Neural cell (in vitro differentiated cells): Measurements from ENCODE around the gene MPHOSPH9. TPM values are rescaled to one million over a fixed set of nuclear protein-coding genes. Genes with fewer than 3 reads are reported as not detected.

Experiments
- H2AFZ ChIP-seq: fragments of 200-600, 300-800 bp; sonication (generic), shearing (Covaris generic); 2 replicates; pipeline ENCODE4 v1.6.0; 2014; ENCODE audit warnings: low read depth, mild to moderate bottlenecking, antibody characterized with exemption, low read length, moderate library complexity
- H3F3A ChIP-seq: fragments of 200-600 bp; shearing (Covaris generic); 2 replicates; pipeline ENCODE4 v1.6.1; 2016; ENCODE audit warnings: mild to moderate bottlenecking, moderate library complexity, mixed read lengths, antibody characterized with exemption, low read length; ENCODE audit not compliant: insufficient read depth, poor library complexity, severe bottlenecking
- H3K27ac ChIP-seq: fragments of 200-600, 300-800 bp; sonication (generic), shearing (Covaris generic); 2 replicates; pipeline ENCODE4 v1.5.1; 2014; ENCODE audit warnings: mild to moderate bottlenecking, low read length, moderate library complexity
- H3K27me3 ChIP-seq: fragments of 300-800, 200-600 bp; sonication (generic), shearing (Covaris generic); 2 replicates; pipeline ENCODE4 v1.6.0; 2014; ENCODE audit warnings: mild to moderate bottlenecking, low read depth, low read length, moderate library complexity; ENCODE audit not compliant: insufficient read depth
- H3K36me3 ChIP-seq: fragments of 300-800, 200-600 bp; sonication (generic), shearing (Covaris generic); 2 replicates; pipeline ENCODE4 v1.5.1; 2014; ENCODE audit warnings: mild to moderate bottlenecking, antibody characterized with exemption, low read length, moderate library complexity; ENCODE audit not compliant: insufficient read depth
- H3K4me2 ChIP-seq: fragments of 300-800, 200-600 bp; sonication (generic), shearing (Covaris generic); 2 replicates; pipeline ENCODE4 v1.6.0; 2014; ENCODE audit warnings: mild to moderate bottlenecking, low read length
- H3K4me3 ChIP-seq: fragments of 300-800, 200-600 bp; sonication (generic), shearing (Covaris generic); 2 replicates; pipeline ENCODE4 v1.5.1; 2014; ENCODE audit warnings: mild to moderate bottlenecking, low read length, moderate library complexity
- H3K79me2 ChIP-seq: fragments of 200-600 bp; shearing (Covaris generic); replicated peaks from 2 replicates; pipeline ENCODE4 v1.6.0; 2014; ENCODE audit warnings: mild to moderate bottlenecking, low read length, moderate library complexity; ENCODE audit not compliant: insufficient read depth
- H3K9ac ChIP-seq: fragments of 300-800, 200-600 bp; sonication (generic), shearing (Covaris generic); 2 replicates; pipeline ENCODE4 v1.6.1; 2016; ENCODE audit warnings: mild to moderate bottlenecking, low read length, mixed read lengths
- H3K9me2 ChIP-seq: fragments of 200-600 bp; shearing (Covaris generic); 2 replicates; pipeline ENCODE4 v1.6.1; 2016; ENCODE audit warnings: mild to moderate bottlenecking, low read length, mixed read lengths; ENCODE audit not compliant: insufficient read depth
- H3K9me3 ChIP-seq: fragments of 200-600, 300-800 bp; sonication (generic), shearing (Covaris generic); 2 replicates; pipeline ENCODE4 v1.6.1; 2016; ENCODE audit warnings: mild to moderate bottlenecking, mixed run types, low read length, moderate library complexity, mixed read lengths
- H4K20me1 ChIP-seq: fragments of 200-600 bp; shearing (Covaris generic); 2 replicates; pipeline ENCODE4 v1.6.1; 2016; ENCODE audit warnings: mild to moderate bottlenecking, mixed run types; ENCODE audit not compliant: insufficient read depth
- EP300 ChIP-seq: fragments of 450-650 bp; conservative IDR thresholded peaks from 2 replicates; pipeline ENCODE4 v1.6.1; 2014; ENCODE audit warnings: antibody characterized with exemption, mild to moderate bottlenecking, moderate library complexity; ENCODE audit not compliant: poor library complexity, severe bottlenecking
- EZH2 ChIP-seq: fragments of 200-600, 300-800 bp; shearing (Covaris generic), sonication (generic); IDR thresholded peaks from 2 replicates; pipeline ENCODE4 v1.6.1; 2014; ENCODE audit warnings: antibody characterized with exemption, low read length, borderline replicate concordance, mild to moderate bottlenecking; ENCODE audit not compliant: insufficient read depth, poor library complexity, severe bottlenecking
- MXI1 ChIP-seq: fragments of 450-650 bp; conservative IDR thresholded peaks from 2 replicates; pipeline ENCODE4 v1.6.1; 2014; ENCODE audit warnings: antibody characterized with exemption, mild to moderate bottlenecking; ENCODE audit not compliant: poor library complexity, severe bottlenecking
- POLR2AphosphoS5 ChIP-seq: IDR thresholded peaks from 2 replicates; pipeline ENCODE4 v1.6.1; 2012
- RAD21 ChIP-seq: fragments of 450-650 bp; conservative IDR thresholded peaks from 2 replicates; pipeline ENCODE4 v1.6.1; 2014; ENCODE audit warnings: antibody characterized with exemption, mild to moderate bottlenecking, moderate library complexity
- SMC3 ChIP-seq: fragments of 450-650 bp; conservative IDR thresholded peaks from 2 replicates; pipeline ENCODE4 v1.6.1; 2014; ENCODE audit warnings: antibody characterized with exemption, mild to moderate bottlenecking, moderate library complexity; ENCODE audit not compliant: poor library complexity
- TAF1 ChIP-seq: IDR thresholded peaks from 2 replicates; pipeline ENCODE4 v1.6.1; 2012; ENCODE audit warnings: low read depth
- polyA plus RNA-seq: library from polyadenylated mRNA; depleted of rRNA; stranded (reverse); fragments of >200 nt; gene quantifications from 2 replicates; pipeline ENCODE4 v1.2.3, GENCODE V29; 2014
- TF ChIP-seq, protein P1 (sequence below): fragments of 450-650 bp; IDR thresholded peaks from 2 replicates; pipeline ENCODE4 v1.5.1; 2014; ENCODE audit warnings: antibody characterized with exemption, mild to moderate bottlenecking, moderate library complexity; ENCODE audit not compliant: poor library complexity, severe bottlenecking
- TF ChIP-seq, protein P2 (sequence below): IDR thresholded peaks from 2 replicates; pipeline ENCODE4 v1.6.1; 2012; ENCODE audit warnings: borderline replicate concordance

The MPHOSPH9 gene
- polyA plus RNA-seq, 1 donor from 2014 or later: 59.1 TPM

DNA sequence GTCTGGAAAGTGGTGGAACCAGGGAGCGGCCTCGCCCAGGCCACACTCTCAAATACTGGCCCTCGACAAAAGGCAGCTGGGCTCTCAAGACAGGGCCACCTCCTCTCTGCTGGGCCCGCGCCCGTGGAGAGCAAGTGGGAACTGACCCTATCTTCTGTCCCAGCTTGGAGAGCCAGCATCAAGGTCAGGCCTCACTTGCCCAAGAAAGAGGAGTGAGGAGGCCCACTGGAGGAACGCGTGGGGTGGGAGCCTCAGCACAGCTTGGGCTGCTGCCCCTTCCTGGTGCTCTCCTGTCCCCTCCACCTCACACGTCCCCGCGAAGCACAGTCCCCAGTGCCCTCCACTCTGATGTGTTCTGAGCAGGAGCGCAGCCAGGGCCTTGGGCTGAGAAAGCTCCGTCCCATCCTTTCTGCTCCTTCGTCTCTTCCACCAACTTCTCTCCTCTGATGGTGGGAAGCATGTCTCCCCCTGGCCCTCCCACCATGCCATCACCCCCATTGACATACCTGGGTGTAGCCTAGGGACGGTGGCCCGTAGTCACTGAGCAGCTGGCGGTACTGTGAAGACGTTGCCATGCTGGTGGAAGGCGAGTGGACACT, 33.8 kb upstream of the MPHOSPH9 start:
- no peak overlapping the region for H3K27ac ChIP-seq
- TF ChIP-seq, protein P1, sequence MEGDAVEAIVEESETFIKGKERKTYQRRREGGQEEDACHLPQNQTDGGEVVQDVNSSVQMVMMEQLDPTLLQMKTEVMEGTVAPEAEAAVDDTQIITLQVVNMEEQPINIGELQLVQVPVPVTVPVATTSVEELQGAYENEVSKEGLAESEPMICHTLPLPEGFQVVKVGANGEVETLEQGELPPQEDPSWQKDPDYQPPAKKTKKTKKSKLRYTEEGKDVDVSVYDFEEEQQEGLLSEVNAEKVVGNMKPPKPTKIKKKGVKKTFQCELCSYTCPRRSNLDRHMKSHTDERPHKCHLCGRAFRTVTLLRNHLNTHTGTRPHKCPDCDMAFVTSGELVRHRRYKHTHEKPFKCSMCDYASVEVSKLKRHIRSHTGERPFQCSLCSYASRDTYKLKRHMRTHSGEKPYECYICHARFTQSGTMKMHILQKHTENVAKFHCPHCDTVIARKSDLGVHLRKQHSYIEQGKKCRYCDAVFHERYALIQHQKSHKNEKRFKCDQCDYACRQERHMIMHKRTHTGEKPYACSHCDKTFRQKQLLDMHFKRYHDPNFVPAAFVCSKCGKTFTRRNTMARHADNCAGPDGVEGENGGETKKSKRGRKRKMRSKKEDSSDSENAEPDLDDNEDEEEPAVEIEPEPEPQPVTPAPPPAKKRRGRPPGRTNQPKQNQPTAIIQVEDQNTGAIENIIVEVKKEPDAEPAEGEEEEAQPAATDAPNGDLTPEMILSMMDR: no peak
- no peak for TF ChIP-seq TAF1
- no peak for TF ChIP-seq POLR2AphosphoS5
- no peak for TF ChIP-seq SMC3
- TF ChIP-seq, protein P2, sequence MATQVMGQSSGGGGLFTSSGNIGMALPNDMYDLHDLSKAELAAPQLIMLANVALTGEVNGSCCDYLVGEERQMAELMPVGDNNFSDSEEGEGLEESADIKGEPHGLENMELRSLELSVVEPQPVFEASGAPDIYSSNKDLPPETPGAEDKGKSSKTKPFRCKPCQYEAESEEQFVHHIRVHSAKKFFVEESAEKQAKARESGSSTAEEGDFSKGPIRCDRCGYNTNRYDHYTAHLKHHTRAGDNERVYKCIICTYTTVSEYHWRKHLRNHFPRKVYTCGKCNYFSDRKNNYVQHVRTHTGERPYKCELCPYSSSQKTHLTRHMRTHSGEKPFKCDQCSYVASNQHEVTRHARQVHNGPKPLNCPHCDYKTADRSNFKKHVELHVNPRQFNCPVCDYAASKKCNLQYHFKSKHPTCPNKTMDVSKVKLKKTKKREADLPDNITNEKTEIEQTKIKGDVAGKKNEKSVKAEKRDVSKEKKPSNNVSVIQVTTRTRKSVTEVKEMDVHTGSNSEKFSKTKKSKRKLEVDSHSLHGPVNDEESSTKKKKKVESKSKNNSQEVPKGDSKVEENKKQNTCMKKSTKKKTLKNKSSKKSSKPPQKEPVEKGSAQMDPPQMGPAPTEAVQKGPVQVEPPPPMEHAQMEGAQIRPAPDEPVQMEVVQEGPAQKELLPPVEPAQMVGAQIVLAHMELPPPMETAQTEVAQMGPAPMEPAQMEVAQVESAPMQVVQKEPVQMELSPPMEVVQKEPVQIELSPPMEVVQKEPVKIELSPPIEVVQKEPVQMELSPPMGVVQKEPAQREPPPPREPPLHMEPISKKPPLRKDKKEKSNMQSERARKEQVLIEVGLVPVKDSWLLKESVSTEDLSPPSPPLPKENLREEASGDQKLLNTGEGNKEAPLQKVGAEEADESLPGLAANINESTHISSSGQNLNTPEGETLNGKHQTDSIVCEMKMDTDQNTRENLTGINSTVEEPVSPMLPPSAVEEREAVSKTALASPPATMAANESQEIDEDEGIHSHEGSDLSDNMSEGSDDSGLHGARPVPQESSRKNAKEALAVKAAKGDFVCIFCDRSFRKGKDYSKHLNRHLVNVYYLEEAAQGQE: no peak
- no peak for TF ChIP-seq EZH2
- H2AFZ ChIP-seq: no peak overlapping the region
- no peaks in the 10 kb centered on the region for H4K20me1 ChIP-seq
- H3K9me3 ChIP-seq: no peaks in the 10 kb centered on the region
- no peak overlapping the region for H3K4me3 ChIP-seq
- H3K9me2 ChIP-seq: no peaks in the 10 kb centered on the region
- H3K9ac ChIP-seq: no peak overlapping the region
- H3K27me3 ChIP-seq: no peaks in the 10 kb centered on the region
- peaks cover 11% of the 10 kb centered on the region for H3K79me2 ChIP-seq
- H3K4me2 ChIP-seq: no peak overlapping the region
- no peaks in the 10 kb centered on the region for H3K36me3 ChIP-seq
- H3F3A ChIP-seq: peaks cover 4% of the 10 kb centered on the region

DNA sequence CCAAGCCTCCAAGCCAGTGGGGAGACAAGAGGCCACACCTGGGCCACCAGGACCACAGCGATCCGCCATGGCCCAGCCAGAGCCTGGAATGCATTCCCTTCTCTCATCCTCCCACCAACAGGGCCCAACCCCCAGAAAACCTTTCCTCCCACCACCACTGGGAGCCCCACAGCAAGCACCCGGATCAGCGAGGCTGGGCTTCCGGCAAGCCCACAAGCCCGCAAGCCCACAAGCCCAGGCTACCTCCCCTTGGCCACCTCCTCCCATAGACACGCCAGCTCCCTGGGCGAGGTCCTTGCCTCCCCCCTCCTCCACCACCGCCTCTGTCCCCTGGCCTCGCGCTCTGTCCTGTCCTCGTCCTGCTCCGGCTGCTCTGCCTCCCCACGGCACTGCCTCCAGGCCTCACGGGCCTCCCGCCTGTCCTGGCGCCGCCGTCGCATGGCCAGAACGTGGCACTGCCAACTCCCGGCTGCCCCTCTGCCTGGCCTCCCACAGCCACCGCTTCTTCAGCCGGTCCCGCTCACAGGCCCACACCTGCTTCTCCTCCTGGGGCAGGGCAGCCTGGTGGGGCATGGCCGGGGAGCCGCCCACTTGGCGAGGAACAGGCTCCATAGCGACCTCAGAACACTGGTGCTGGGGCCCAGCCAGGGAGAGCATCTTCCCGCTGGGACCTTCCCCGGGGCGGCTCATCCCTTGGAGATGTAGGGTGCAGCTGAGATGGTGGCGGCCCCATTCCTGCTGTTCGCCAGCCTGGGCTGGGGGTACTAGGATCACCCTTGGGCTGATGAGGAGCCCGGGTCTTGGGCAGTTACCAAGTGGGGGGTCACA, 33.1 kb upstream of the MPHOSPH9 start:
- no peak for TF ChIP-seq RAD21
- no peak for TF ChIP-seq POLR2AphosphoS5
- TF ChIP-seq, protein P2: no peak
- TF ChIP-seq TAF1: no peak
- TF ChIP-seq EZH2: no peak
- no peak for TF ChIP-seq EP300
- TF ChIP-seq SMC3: no peak
- TF ChIP-seq, protein P1: no peak
- no peak for TF ChIP-seq MXI1

More for the DNA sequence above, 33.1 kb upstream of the MPHOSPH9 start:
- Histone ChIP-seq H3K79me2 (peaks cover 11% of the 10 kb centered on the region), H3K27me3 (no peaks in the 10 kb centered on the region), H3K36me3 (no peaks in the 10 kb centered on the region), H4K20me1 (no peaks in the 10 kb centered on the region), H3K9me2 (no peaks in the 10 kb centered on the region), H2AFZ (no peak overlapping the region), H3K9ac (no peak overlapping the region), H3F3A (peaks cover 4% of the 10 kb centered on the region), H3K4me3 (no peak overlapping the region), H3K4me2 (no peak overlapping the region), H3K27ac (no peak overlapping the region), H3K9me3 (no peaks in the 10 kb centered on the region)
